Lower leg skin (tissue), 3 donors: Measurements from ENCODE around the gene CAPZA1.

ENCODE experiments used
- POLR2A ChIP-seq, 2 donors: fragments of 450-650 bp; IDR thresholded peaks; one replicate each; pipeline ENCODE4 v1.6.1; 2016 to 2017; ENCODE audit warnings: antibody characterized with exemption in 2 of 2, mild to moderate bottlenecking in 1 of 2, moderate library complexity in 1 of 2
- TF ChIP-seq, protein P1 (sequence below), 3 donors: fragments of 450-650 bp; IDR thresholded peaks; one replicate each; pipeline ENCODE4 v1.5.1; 2016; ENCODE audit warnings: antibody characterized with exemption in 3 of 3, mild to moderate bottlenecking in 3 of 3, moderate library complexity in 2 of 3

DNA sequence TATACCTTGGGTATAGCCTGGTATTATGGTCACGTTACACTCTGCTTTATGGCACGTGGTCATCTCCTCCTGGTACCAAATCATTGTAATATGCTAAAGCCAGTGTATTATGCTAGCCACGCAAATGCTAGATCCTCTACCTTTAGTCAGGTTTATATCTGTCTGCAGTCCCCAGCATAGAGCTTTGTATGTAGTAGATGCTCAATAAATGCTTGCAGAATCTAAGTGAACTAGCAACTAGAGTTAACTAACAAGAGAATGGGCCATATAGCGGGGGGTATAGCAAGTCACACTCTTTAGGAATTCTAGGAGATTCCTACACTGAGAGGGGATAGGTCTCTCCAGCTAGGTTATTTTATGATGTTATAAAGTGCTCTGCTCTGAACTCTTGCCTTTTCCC is 57.9 kb downstream of the CAPZA1 start:
- TF ChIP-seq, protein P1, sequence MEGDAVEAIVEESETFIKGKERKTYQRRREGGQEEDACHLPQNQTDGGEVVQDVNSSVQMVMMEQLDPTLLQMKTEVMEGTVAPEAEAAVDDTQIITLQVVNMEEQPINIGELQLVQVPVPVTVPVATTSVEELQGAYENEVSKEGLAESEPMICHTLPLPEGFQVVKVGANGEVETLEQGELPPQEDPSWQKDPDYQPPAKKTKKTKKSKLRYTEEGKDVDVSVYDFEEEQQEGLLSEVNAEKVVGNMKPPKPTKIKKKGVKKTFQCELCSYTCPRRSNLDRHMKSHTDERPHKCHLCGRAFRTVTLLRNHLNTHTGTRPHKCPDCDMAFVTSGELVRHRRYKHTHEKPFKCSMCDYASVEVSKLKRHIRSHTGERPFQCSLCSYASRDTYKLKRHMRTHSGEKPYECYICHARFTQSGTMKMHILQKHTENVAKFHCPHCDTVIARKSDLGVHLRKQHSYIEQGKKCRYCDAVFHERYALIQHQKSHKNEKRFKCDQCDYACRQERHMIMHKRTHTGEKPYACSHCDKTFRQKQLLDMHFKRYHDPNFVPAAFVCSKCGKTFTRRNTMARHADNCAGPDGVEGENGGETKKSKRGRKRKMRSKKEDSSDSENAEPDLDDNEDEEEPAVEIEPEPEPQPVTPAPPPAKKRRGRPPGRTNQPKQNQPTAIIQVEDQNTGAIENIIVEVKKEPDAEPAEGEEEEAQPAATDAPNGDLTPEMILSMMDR (IDR thresholded peaks at IDR 0.05), result no peak
- no peak for TF ChIP-seq POLR2A (IDR thresholded peaks at IDR 0.05)
